ENCODE data around the gene CYTH4.
"Not testable (repeated sequence)": the region's sequence is repeated elsewhere in the genome, so short reads cannot be mapped to it uniquely, and the experiment has no call there.

CYTH4 gene

GRCh38 chr22:37326726-37327125 lies 44.4 kb downstream of the CYTH4 start:
- FAIRE-seq (no peak), DNase-seq (ENCODE audit: low spot score) (no peak)

- FAIRE-seq: peak; percentile 32
- DNase-seq (ENCODE audit: low spot score): peak; percentile 87
These were observed 45.7 kb downstream of the CYTH4 start for GRCh38 chr22:37328017-37328416.

DNA sequence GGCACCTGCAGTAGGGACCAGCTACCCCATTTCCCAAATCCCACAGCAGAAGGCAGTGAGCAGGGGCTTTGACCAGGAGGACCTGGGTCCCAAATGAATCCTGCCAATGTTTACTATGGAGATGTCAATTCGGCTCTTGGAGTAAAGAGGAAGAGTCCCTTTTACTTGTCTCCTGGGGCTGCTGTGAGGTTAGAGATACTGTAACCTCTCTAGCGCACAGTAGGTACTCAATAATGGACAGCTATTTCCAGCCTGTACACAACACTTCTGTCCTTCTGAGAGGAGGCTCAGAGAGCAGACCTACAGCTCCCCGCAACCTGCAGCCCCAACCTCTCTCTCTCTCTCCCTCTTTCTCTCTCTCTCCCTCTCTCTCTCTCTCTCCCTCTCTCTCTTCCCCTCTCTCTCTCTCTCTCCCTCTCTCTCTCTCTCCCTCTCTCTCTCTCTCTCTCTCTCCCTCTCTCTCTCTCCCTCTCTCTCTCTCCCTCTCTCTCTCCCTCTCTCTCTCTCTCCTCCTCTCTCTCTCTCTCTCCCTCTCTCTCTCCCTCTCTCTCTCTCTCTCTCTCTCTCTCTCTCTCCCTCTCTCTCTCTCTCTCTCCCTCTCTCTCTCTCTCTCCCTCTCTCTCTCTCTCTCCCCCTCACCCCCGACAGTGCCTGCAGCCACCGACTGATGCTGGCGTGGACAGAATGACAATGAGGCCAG lies 46.4 kb downstream of the CYTH4 start:
- not testable (repeated sequence) for DNase-seq (ENCODE audit: low spot score); FAIRE-seq

DNA sequence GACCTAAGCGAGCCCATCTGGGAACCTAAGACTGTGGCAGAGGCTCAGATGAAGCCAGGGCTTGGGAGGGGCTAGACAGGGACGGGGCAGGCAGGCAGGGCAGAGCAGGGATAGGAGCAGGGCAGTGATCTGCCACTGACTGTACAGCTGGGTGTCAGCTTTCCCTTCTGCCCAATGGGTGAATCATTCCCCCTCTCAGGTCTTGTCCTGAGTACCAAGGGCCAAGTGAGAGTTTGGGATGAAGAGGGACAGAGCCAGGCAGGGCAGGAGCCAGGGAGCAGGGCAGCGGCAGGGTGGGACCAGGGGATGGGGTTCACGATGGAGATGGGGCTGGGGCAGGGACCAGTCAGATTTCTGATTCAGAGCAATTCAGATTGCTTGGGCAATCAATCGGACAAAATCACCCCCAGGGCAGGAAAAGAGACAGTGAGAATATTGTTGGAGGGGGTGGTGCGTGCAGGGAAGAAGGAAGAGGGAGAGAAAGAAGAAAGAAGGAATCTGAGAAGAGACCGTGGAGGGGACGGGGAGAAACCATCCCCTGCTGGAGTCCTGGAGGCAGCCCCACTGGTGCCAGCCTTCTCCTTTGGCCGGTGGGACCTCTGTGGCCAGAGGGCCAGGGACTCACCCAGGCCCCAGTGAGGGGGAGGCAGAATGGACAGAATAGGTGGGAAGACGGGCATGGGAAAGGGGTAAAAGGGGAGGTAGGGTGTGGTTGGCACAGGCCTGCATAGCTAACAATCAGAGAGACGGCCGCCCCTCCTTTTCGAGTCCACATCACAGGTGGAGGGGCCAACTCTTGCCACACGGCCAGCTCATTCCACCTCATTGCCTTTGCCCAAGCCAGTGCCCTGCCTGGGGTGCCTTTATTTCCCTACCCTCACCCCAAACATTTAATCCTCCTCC lies 47.2 kb downstream of the CYTH4 start:
- DNase-seq (ENCODE audit: low spot score) (peak; percentile 87), FAIRE-seq (peak; percentile 98)

DNA sequence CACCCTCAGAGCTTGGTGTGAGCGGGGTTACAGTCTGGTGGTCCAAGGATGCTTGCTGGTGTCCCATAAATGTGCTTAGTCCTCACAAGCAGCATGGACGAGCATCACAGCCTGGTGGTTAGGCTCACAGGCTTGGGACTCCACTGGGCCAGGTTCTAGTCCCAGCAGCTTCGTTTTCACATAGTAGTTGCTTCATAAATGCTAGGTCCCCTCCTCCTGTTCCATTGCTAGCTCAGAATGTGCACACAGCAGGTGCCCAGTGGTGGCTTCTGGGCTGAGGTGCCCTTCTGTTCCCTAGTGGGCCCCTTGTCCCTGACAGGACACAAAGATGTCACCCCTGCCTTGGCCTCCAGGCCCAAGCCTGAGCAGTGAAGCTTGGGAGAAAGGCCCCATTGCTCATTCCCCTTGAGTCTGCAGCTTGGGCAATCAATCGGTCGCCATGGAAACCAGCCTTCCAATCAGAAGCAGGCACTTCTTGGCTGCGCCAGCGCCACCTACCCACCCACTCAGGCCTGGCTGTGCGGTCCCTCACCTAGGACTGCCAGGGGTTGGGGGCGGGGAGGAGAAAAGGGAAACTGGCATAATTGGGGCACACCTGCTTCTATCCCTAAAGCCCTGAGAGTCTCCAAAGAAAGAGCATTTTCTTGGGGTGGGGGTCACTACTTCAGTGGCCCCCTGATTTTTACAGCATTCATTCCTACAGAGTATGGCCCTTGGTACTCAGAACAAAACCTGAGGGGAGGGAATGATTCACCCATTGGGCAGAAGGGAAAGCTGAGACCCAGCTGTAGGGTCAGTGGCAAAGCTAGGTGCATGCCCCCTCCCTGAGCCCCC lies 48.1 kb downstream of the CYTH4 start:
- DNase-seq (ENCODE audit: low spot score) (peak; percentile 87), FAIRE-seq (peak; percentile 94)

GRCh38 chr22:37331034-37331428 lies 48.7 kb downstream of the CYTH4 start:
- FAIRE-seq (peak; percentile 80), DNase-seq (ENCODE audit: low spot score) (peak; percentile 91)

DNA sequence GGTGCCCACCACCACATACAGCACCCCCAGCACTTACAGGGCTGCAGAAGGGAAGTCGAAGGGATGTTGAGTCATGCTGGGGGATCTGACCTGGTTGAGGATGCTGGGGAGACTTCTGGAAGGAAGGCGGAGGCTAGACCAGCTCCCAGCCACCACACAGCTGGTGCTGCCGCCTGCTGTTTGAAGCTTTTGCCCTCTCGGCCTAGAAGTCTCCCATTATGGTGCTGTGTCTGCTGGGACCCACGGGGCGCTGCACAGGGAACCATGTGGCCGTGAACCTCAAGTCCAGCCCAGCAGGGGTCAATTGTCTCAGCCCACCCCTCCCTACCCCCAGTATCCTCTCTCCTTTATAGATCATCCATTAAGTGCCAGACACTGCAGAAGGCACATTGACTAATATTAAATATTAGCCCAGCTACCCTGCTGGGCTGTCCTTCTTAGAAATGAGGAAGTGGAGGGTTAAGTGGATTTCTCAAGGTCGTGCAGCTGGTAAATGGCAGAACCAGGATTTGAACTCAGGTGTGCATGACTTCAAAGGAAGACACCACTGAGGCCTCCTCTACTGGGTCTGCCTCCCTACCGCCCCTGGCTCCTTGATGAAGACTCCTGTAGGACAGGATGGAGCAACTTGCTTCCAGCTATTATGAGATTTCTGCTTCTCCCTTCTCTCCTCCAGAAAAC lies 49.7 kb downstream of the CYTH4 start:
- DNase-seq (ENCODE audit: low spot score) (no peak), FAIRE-seq (peak; percentile 5)

GRCh38 chr22:37333724-37334460 lies 51.6 kb downstream of the CYTH4 start:
- no peak for DNase-seq (ENCODE audit: low spot score)
- no peak for FAIRE-seq

DNA sequence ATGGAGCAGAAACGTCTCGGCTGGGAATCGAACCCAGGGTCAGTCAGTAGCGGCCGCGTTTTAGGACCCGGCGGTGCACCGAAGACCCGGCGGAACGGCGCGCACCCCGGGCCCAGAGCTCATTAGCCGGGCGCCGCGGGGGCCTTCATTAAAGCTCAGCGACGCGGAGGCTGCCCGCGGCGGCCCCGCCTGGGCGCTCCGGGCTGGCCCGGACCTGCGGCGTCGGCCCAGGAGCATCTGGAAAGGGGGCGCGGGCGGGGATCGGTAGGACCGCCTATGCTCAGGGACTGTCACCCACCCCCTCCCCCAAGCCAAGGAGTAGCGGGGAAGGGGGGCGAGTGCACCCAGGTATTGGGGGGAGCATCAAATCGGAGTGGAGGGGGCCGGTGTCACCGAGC lies 52.2 kb downstream of the CYTH4 start:
- DNase-seq (ENCODE audit: low spot score) (no peak), FAIRE-seq (no peak)

DNA sequence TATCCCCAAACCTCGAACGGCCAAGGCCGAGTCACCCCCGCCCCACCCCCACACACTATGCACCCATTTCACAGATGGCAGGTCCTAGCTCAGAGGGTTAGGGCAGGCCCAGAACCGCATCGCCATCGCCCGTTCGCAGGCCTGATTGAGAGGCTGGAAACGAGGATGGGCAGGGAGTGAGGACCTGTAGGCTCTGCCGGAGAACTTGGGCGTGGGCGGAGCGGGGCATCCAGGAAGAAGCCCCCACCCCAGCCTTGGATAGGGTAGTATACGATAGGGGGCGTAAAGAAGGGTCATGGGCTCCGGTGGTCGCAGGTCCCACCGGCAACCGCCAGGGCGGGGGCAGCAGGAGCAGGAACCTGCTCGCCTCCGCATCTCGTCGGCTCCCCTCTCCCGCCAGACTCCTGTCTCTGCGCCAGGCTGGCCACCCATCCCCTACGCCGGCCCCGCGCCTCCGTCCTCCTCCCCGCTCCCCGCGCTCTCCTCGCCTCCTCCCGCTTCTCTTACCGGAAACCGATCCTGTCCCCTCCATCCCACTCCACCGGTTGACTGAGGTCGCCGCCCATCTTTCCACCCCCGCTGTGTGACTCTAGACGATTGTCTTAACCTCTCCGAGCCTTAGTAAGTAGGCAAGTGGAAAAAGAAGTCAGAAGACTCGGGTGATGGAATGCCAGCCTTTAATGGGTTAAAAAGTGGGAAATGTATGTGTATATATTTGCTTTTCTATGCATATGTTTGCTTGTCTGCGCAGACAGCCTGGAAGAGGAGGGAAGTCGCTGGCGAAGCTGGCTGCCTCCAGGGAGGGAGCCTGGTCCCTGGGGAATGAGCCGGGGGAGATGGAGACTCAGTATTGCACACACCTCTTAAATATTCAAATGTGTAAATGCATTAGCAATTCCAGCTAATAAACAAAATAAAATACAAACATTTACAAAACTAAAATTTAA lies 52.8 kb downstream of the CYTH4 start:
- FAIRE-seq (no peak), DNase-seq (ENCODE audit: low spot score) (no peak)

GRCh38 chr22:37335806-37336199 lies 53.5 kb downstream of the CYTH4 start:
- FAIRE-seq: no peak
- no peak for DNase-seq (ENCODE audit: low spot score)

GRCh38 chr22:37336579-37336978 lies 54.3 kb downstream of the CYTH4 start:
- DNase-seq (ENCODE audit: low spot score) (no peak), FAIRE-seq (no peak)

DNA sequence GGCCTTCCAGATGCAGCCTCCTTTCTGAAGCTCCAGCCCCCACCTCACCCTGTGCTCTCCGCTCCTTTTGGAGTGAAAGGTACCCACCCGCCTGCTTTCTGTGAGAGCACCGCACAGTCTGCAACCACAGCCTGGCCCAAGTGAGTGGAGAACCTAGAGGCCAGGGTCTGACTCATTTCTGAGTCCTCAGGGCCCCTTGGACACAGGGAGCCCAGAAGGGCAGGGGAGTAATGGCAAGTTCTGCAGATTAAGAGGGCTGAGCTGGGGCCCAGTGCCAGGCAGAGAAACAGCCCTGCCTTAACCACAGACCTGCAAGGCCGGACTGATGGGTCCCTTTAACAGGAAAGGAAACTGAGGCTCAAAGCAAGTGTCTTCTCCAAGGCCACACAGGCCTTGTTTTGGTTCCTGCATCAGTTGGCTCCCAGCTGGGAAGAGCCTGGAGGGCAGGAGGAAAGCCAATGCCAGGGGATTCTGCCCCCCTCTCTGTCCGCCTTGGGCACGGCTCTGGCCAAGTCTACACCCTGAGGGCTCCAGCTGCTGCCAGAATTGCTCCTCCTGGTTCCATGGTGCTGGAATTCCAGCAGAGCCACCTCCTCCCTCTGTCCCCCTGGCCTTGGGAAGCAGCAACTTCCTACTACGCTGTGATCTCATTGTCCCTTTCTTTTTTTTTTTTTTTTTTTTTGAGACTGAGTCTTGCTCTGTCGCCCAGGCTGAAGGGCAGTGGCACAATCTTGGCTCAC lies 55.1 kb downstream of the CYTH4 start:
- peak; percentile 59 for FAIRE-seq
- DNase-seq (ENCODE audit: low spot score): no peak

GRCh38 chr22:37338539-37339246 lies 56.4 kb downstream of the CYTH4 start:
- DNase-seq (ENCODE audit: low spot score): no peak
- FAIRE-seq: no peak

GRCh38 chr22:37340331-37341262 lies 58.3 kb downstream of the CYTH4 start:
- no peak for DNase-seq (ENCODE audit: low spot score)
- no peak for FAIRE-seq

- DNase-seq (ENCODE audit: low spot score) (no peak), FAIRE-seq (no peak)
These were observed 59.8 kb downstream of the CYTH4 start for GRCh38 chr22:37342065-37342464.

GRCh38 chr22:37343348-37343747 lies 61.0 kb downstream of the CYTH4 start:
- no peak for DNase-seq (ENCODE audit: low spot score)
- FAIRE-seq: no peak
